ENCODE data around the gene THOP1.

Gene THOP1

DNA sequence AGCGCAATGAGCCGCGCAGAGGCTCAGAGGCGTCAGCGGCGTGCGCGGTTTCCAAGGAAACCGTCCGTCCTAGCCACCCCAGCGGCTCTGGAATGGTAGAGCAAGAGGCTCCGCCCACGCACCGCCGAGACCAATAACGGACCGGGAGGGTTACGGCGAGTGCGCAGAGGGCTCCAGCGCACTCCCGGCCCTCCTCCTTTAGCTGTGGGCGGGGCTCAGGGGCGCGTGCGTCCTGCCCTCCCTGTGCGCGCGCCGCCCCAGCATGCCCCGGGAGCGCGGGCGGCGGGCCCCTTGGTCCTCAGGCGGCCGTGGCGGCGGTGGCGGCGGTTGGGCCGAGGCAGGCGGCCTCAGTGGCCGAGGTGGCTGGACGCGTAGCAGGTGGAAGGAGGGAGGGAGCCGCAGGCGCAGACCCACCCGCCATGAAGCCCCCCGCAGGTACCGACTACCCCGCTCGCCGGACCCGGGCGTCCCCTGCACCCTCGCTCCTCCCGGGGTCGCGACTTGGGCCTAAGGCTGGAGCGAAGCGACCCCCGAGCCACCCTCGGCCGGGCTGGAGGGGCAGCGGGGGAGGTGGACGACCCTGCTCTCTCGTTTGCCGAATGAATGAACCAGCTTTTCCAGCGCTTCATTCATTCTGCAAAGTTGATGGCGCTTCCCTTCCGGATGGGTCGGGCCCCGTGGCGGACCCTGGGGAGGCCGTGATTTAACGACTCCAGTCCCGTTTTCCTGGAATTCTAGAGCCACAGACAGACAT, at the start of gene THOP1:
Gene THOP1, plus strand, starts transcription at position 260 of the 754 bp plus-strand sequence. Its CDS starts 160 bp downstream, at position 420.
- peak; percentile 91 for DNase-seq

DNA sequence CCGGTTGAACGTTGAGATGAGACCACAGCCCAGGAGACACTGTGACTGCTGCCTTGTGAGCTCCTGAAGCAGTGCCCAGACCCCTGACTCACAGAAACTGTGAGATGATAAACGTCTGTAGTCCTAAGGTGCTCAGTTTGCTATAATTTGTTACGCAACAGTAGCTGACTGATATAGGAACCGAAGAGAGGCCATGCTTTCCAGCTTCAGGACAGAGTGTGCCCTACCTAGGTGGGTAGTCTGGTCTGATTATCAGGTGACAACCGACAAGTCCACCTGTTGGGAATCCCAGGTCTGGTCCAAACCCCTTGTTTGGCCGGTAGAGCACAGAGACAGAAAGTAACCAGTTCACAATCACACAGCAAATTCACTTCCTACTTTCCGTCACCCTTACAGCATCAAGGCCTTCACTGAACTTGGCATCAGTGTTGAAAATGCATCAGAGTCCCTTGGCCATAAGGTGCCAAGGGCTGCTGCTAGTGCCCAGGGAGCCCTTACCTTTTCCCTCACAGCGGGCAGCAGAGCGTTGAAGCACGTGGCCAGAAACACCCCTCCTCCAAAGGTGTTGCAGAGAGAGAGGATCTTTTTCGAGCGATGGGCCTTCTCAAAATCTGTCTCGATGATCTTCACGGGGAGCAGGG, 48.6 kb upstream of the THOP1 start:
- DNase-seq, result no peak

DNA sequence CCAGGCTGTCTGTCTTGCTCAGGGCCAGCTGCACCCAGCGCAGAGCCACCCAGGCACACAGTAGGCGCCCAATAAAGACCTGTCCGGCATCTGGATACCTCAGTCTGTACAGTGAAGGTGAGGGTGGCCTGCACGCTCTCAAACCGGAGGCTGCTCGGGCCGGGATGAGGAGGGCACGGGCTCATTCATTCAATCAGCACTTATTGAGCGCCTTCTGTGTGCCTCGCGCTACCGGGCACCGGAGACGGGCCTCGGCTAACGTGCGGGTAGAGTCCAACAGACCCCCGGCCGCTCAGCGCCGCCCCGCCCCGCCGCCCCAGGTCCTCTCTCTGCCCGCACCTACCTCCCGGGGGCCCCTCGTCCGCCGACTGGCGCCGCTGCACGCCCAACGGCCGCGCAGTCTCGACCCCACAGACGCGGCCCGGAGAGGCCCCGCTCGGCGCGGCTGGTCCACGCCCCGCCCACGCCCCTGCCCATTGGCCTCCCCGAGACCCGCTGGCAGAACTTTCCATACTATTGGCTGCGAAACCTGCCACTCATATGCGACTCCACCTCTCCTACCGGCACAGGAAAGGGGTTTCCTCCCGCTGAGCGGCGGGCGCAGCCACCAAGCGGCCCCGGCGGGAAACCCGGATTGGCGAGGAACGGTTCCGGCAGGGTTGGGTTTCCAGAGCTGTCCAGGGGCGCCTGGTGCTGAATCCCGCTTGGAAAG, 45.5 kb upstream of the THOP1 start, which contains the start of gene SLC39A3:
Gene SLC39A3, minus strand, starts transcription at position 416 of the 712 bp plus-strand sequence. CDS start 2,760 bp downstream, outside the sequence.
- peak; percentile 100 for DNase-seq

DNA sequence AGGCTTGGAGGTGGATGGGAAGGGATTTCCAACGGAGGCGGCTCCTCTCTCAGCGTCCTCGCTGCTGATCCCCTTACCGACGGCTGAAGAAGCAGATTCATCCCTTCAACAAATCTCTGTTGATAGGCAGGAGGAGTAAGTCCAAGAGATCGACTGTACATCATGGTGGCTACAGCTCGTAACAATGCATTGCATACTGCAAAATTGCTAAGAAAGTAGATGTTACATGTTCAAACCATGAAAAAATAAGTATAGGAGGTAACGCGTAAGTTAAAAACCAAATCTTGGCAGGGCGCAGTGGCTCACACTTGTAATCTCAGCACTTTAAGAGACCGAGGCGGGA, 45.0 kb upstream of the THOP1 start:
- DNase-seq, result peak; percentile 31

DNA sequence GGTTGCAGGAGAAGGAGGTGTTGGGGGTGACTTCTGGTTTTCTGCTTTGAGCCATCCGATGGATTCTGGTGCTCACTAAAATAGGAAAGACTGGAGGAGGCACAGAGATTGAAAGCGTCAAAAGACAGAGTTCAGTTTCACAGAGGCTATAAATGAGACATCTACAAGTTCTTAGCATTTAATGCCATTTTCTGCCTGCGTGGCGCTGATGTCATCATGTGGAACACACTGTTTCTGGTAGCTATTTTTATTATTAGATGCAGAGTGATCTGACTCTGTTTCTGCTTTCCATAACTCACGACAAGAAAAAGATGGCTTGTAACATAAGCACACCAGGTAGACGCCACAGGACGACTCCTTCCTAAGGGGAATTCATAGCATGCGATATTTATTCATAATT, 42.2 kb upstream of the THOP1 start:
- DNase-seq, result no peak

DNA sequence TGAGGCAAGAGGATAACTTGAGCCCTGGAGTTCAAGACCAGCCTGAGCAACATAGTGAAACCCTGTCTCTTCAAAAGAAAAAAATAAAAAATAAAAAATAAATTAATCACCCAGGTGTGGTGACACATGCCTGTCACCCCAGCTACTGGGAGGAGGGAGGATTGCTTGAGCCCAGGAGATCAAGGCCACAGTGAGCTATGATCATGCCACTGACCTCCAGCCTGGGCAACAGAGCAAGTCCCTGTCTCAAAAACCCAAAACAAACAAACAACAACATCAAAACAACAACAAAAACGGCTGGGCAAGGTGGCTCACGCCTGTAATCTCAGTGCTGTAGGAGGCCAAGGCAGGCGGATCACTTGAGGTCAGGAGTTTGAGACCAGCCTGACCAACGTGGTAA, 41.2 kb upstream of the THOP1 start:
- no peak for DNase-seq

DNA sequence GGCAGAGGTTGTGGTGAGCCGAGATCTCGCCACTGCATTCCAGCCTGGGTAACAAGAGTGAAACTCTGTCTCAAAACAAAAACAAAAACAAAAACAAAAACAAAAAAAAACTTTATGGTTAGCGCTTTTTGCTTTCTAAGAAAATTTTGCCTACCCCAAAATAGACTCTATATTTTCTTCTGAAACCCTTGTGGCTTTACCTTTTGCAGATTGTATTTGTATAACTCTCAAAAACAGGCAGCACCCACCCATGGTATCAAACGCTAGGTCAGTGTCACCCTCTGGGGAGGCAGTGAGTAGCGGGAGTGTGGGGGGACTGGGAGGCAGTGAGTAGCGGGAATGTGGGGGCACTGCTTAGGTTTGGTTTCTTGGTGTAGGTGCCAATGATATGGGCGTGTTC, 38.0 kb upstream of the THOP1 start:
- no peak for DNase-seq

DNA sequence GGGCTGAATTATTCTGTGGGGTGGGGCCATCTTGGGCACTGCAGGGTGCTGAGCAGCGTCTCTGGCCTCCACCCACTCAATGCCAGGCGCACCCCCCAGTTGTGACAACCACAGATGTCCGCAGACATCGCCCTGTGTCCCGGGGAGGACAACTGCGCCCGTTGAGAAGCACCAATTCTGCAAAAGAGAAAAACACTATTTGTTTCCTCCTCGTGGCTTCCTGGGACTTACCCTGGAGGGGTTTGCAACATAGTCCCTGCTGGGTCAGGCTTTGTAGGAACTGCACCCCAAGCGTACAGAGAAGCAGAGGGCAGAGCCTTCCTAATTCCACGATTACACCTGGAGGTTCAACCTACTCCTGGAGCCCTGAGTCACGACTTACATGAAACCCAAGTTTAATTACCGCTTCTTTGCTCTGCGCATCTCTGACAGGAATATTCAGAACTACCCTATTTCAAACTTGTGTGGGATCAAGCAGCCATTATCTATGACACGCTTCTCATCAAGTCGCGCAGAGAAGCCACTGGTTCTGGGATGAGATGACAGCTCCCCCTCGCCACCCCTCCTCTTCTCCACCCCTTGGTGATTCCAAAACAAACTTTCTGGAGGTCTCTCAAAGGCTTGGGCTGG, 34.4 kb upstream of the THOP1 start:
- DNase-seq, result no peak

DNA sequence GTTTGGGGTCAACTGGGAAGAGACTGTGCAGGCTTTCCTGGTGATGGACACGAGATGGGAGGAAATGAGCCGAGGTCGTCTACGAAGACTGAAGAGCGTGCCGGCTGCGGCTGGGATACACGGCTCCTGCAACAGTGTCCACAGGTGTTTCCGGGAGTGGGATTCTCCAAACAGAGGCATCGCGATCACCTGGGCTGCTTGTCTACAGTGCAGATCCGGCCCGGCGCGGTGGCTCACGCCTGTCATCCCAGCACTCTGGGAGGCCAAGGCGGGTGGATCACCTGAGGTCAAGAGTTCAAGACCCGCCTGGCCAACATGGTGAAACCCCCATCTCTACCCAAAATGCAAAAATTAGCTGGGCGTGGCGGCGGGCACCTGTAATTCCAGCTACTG, 33.9 kb upstream of the THOP1 start:
- no peak for DNase-seq

DNA sequence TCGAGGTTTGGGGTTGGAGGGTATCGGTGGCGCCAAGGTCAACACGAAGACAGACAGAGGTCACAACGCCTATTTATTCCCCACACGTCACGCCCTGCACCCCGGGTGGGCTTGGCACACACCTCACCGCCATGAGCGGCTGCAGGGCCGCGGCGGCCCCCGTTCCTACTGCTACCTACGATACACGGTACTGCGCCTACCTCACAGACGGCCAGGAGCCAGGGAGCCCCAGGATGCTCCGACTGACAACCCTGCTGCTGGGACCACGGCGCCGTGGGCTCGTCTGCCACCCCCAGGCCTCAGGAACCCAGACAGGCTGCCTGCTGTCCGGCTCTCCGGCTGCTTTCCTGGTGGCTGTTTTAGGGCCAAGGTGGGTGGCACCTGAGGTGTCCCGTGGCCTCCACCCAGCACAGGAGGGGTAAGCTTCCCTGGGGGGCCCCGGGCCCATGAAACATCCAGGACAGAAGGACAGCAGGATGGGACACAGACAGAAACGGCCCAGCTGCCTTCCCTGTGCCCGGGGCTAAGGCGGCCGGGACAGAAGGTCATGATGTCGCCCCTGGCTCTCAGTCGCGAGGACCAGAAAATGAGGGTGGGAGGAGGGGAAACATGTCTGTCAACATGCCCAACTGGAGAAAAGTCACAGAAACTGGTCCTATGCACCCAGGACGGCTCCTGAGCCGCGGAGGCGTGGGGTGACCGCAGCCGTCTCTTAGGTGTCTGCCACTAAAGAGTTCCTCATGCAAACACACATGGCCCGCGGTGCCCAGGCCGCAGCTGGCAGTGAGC, 30.4 kb upstream of the THOP1 start:
- no peak for DNase-seq

DNA sequence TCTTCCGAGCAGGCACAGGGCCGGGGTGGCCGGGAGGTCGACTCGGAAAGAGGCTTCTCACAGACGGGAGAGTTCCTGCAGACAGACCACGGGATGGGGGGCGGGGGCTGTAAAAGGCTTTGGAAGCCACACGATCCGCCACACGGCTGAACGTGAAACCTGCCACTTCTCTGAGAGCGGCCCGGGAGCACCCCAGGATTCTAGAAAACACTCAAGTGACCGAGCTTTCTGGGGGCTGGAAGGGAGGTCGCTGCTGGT, 29.9 kb upstream of the THOP1 start:
- no peak for DNase-seq

DNA sequence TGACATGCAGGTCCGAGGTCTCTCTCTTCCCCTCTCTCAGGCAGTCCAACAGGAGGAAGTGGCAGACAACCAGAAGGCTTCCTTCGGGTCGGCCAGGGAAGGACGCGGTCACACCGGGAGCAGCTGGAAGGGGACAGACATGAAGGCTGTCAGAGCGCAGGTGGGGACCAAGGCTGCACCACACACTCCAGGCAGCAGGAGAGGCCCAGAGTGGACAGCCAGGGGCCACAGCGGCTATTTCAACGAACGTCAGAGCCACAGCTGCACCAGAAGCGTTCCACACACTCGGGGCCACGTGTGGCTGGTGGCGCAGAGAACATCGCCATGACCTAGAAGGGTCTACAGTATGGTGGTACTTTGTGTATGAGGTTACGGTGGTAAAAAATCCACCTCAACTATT, 29.5 kb upstream of the THOP1 start:
- DNase-seq, result no peak

DNA sequence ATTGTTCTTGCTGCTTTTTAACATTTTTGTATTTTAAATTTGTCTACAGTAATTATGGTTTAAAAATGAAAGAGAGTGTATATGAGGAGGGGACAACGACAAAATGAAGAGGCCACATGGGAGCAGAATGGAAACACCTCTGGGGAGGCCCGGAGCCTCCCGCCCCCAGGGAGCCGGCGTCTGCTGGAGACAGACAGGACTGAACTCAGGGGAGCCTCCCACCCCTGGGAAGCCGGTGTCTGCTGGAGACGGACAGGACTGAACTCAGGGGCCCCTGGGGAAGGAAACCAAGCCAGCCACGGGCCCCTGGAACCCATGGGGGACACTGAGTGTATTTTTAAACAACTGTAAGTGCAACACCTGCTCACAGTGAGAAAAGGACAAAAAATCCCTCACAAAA, 28.8 kb upstream of the THOP1 start:
- no peak for DNase-seq

DNA sequence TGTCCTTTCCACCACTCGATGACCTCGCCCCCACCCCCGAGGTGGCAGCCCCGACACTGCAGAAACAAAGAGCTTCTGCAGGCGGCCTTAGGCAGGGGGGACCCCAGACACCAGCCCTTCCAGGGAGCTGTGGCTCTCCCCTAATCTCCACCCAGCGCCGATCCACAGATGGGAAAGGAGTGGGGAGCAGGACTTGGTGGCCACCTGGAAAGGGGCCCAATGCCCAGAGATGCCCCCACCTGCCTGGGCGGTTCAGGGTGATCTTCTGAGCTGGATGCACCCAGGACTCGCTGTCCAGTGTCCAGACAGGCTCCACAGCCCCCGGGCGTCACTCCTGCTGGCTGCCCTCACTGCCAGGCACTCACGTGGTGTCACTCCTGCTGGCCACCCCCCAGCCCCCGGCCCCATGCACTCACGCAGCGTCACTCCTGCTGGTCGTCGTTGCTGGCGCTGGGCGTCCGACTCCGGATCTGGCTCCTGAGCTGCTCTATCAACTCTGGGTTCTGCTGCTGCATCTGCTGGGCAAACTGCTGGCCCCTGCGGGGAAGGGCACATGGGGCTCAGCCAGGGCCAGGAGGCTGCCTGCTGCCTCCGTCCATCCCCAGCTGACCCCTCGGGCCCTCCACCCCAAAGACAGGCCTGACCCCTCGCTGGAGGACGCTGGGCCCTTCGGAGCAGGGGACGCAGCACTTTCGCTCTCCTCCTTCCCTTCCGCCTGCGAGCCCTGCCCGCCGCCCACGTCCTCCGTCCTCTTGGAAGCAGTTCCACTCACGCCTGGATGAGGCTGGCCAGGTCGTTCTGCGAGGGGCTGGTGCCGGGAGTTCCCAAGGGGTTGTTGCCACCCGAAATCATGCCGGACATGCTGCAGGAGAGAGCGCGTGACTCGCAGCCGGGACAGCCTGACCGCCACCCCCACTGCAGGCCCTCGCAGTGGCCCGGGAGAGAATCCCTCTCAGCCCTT, 28.1 kb upstream of the THOP1 start:
- DNase-seq, result no peak

DNA sequence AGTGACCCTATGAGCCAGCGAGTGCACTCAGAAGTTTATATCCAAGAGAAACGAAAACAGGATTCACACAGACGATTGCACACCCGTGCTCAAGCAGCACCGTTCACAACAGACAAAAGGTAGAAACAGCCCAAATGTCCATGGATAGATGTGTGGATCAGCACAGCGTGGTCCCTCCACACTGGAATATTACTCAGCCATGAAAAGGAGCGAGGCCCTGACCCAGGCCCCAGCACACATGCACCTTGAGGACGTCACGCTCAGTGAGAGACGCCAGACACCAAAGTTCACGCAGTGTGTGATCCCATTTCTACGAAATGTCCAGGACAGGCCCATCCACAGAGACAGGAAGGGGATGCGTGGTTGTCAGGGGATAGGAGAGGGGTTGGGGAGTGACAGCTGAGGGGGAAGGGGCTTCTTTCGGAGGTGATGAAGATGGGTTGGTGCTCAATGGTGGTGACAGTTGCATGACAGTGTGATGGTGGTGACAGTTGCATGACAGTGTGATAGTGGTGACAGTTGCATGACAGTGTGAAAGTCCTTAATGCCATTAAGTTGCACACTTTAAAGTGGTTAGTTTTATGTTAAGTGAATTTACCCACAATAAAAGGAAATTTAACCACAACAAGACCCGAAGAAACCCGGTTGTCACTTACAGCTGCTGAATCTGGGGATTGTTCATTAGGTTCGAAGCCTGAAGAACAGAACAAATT, 26.5 kb upstream of the THOP1 start:
- no peak for DNase-seq

DNA sequence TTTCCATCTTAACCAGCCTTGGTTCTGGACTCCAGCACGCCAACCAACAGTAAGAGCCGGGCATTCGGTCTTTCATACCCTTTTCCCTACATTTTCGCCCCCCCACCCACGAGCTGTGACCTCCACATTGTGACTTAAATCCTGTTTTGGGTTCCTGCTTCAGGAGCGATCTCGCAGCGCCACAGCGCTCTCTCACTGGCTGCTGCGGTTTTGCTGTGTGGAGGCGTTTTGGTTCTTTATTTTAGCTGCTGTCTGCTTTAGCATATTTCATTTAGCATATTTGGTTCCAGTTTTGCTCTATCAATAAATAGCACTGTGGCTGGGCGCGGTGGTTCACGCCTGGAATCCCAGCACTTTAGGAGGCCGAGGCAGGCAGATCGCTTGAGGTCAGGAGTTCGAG, 25.9 kb upstream of the THOP1 start:
- DNase-seq, result no peak

DNA sequence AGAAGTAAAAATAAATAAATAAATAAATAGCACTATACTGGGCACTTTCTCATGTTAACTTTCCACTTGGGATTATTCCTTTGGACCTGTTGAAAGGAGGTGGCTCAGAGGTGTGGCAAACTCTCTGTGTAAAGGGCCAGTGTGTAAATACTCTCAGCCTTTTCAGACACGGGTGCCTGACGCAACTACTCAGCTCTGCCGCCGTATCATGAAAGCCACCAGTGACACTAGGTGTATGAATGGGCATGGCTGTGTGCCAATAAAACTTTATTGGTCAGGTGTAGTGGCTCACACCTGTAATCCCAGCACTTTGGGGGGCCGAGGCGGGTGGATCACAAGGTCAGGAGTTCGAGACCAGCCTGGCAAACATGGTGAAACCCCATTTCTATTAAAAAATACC, 25.3 kb upstream of the THOP1 start:
- no peak for DNase-seq

DNA sequence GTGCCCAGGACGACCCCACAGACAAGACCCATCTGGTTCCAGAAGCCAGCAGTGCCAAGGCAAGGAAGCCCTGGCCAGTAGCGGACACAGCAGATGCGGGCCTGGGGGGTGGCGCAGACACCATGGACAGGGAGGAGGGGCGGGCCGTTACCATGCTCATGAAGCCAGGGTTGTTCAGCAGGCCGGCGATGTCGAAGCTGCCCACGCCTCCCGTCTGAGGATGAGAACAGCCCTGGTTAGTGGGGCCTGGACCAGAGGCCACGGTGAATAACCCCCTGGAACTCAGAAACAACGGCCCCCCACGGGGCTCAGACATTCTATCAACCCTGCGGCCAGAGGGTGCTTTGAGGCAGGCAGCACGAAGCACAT, 24.0 kb upstream of the THOP1 start:
- DNase-seq, result no peak

DNA sequence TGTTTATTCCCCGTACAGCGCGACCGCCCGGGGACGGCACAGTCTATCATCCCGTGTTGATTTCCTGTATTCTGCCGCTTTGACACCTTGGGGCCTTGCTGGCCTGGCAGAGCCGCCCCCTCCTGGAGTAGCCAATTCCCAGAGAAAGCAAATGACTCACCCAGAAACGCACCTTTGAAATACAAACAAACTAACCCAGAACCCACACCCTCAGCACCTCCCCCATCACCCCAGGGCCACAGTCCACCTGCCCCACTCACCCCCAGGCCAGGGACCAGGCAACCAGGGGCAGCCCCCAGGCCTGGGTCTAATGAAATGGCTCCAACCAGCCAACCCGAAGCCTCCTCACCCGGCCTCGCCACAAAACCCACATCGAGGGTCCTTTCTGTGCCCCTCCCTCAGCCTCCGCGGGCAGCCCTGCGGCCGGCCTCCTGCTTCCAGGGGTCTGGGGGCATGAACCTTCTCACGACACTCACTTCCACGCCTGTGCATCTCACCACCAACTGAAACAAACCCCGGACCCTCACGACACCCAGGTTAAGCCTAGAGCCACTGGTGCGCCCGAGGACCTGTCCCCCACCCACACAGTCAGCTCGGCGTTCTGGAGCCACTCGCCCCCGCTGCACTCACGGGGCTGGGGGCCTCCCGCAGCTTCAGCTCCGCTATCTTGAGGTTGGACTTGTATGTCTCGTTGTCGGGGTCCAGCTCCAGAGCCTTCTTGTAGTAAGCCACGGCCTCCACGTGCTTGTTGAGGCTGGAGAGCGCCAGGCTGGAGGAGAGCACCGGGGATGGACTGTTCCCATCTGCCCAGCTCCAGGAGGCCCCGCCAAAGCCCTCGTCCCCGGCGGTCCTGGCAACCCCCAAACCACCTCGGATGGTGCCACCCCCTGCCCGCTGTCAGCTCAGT, 23.2 kb upstream of the THOP1 start:
- DNase-seq, result no peak
